Upper lobe of left lung (tissue), 6 donors: ENCODE results near the gene SND1. TPM values are rescaled to one million over a fixed set of nuclear protein-coding genes. Genes with fewer than 3 reads are reported as not detected.

Experiments
- ATAC-seq, 2 donors: fragments of 200-7000 bp; cut with Tn5 transposase; one replicate each; pipeline ENCODE4 v1.9.1; 2022; ENCODE audit warnings: mild to moderate bottlenecking in 2 of 2, moderate library complexity in 2 of 2; ENCODE audit not compliant: low FRiP score in 2 of 2
- DNase-seq, 2 donors: peaks; one replicate each; pipeline ENCODE4 v3.0.0-alpha.2; 2019 to 2020
- H3K27ac ChIP-seq, 4 donors: fragments of 200-600 bp; sonication (generic); one replicate each; pipeline ENCODE4 v1.5.1; 2016 to 2019
- H3K27me3 ChIP-seq, 4 donors: fragments of 200-600 bp; sonication (generic); one replicate each; pipeline ENCODE4 v1.5.1; 2017 to 2019
- H3K36me3 ChIP-seq, 4 donors: fragments of 200-600 bp; sonication (generic); one replicate each; pipeline ENCODE4 v1.5.1; 2016 to 2019
- H3K4me1 ChIP-seq, 4 donors: fragments of 200-600 bp; sonication (generic); one replicate each; pipeline ENCODE4 v1.5.1; 2018 to 2019
- H3K4me3 ChIP-seq, 4 donors: fragments of 200-600 bp; sonication (generic); one replicate each; pipeline ENCODE4 v1.5.1; 2017 to 2019; ENCODE audit warnings: mild to moderate bottlenecking in 2 of 4, moderate library complexity in 1 of 4
- H3K9me3 ChIP-seq, 4 donors: fragments of 200-600 bp; sonication (generic); one replicate each; pipeline ENCODE4 v1.5.1; 2018 to 2019
- EP300 ChIP-seq, 4 donors: sonication (generic); formaldehyde crosslinking; IDR thresholded peaks; one replicate each; pipeline ENCODE4 v1.5.1; 2017; ENCODE audit warnings: antibody characterized with exemption in 4 of 4, control low read depth in 2 of 4
- POLR2A ChIP-seq, 4 donors: fragments of 450-650 bp; IDR thresholded peaks; one replicate each; pipeline ENCODE4 v1.5.1; 2016 to 2017; ENCODE audit warnings: antibody characterized with exemption in 4 of 4, mild to moderate bottlenecking in 2 of 4
- POLR2AphosphoS5 ChIP-seq, 2 donors: sonication (generic); formaldehyde crosslinking; IDR thresholded peaks; one replicate each; pipeline ENCODE4 v1.5.1; 2017; ENCODE audit warnings: antibody characterized with exemption in 2 of 2
- WGBS, 2 donors: methylation state at CpG; one replicate each; pipeline ENCODE4 v1.1.5; 2017 to 2018; 5-methylcytosine and 5-hydroxymethylcytosine counted together
- total RNA-seq, 6 donors: library from RNA; depleted of rRNA in 4 of 6; stranded (reverse); fragments of >200 nt in 4 of 6; gene quantifications; one replicate each; pipeline versions ENCODE4 v1.1.0 to v1.2.1, GENCODE V29; 2016 to 2021
- TF ChIP-seq, protein P1 (sequence below), 6 experiments: fragments of 450-650 bp in 4 of 6; fragments of 200-600 bp in 2 of 6; sonication (generic) in 2 of 6; IDR thresholded peaks; one replicate each; pipeline ENCODE4 v1.5.1; 2016 to 2019; ENCODE audit warnings: antibody characterized with exemption in 6 of 6
- donor health status: DM: no; HTN: no; CAD: no; lungs with moderate emphysema.
- donor health status: DM: no; HTN: yes; CAD: no; lungs with severe emphysema.

Gene SND1
- total RNA-seq, 6 donors from 2014 or later: 107 to 167 (median 121) TPM

GRCh38 chr7:127887631-127888030, 235.6 kb downstream of the SND1 start:
- Histone ChIP-seq H3K9me3 (no peaks in the 10 kb centered on the region), H3K27me3 (no peaks in the 10 kb centered on the region), H3K36me3 (peaks cover 0 to 15% (median 0%) of the 10 kb centered on the region in 4 donors), H3K4me3 (no peak overlapping the region), H3K4me1 (peaks cover 0 to 33% (median 26%) of the 10 kb centered on the region in 4 donors), H3K27ac (no peak overlapping the region)
- ATAC-seq (no peak), DNase-seq (no peak)
- 83 to 85% methylated on average over 3 of the region's 3 CpGs for WGBS, 2 donors
- TF ChIP-seq EP300 (IDR thresholded peaks at IDR 0.05) (no peak), POLR2AphosphoS5 (IDR thresholded peaks at IDR 0.05) (no peak), POLR2A (IDR thresholded peaks at IDR 0.05) (no peak)
- TF ChIP-seq, protein P1, sequence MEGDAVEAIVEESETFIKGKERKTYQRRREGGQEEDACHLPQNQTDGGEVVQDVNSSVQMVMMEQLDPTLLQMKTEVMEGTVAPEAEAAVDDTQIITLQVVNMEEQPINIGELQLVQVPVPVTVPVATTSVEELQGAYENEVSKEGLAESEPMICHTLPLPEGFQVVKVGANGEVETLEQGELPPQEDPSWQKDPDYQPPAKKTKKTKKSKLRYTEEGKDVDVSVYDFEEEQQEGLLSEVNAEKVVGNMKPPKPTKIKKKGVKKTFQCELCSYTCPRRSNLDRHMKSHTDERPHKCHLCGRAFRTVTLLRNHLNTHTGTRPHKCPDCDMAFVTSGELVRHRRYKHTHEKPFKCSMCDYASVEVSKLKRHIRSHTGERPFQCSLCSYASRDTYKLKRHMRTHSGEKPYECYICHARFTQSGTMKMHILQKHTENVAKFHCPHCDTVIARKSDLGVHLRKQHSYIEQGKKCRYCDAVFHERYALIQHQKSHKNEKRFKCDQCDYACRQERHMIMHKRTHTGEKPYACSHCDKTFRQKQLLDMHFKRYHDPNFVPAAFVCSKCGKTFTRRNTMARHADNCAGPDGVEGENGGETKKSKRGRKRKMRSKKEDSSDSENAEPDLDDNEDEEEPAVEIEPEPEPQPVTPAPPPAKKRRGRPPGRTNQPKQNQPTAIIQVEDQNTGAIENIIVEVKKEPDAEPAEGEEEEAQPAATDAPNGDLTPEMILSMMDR (IDR thresholded peaks at IDR 0.05): no peak

- Histone ChIP-seq H3K27me3 (no peaks in the 10 kb centered on the region), H3K4me3 (no peak overlapping the region), H3K9me3 (no peaks in the 10 kb centered on the region), H3K4me1 (peaks cover 0 to 31% (median 25%) of the 10 kb centered on the region in 4 donors), H3K27ac (no peak overlapping the region), H3K36me3 (peaks cover 0 to 15% (median 0%) of the 10 kb centered on the region in 4 donors)
- ATAC-seq (no peak), DNase-seq (no peak)
- 62 to 67% methylated on average over 1 of the region's 1 CpG for WGBS, 2 donors
- TF ChIP-seq POLR2A (IDR thresholded peaks at IDR 0.05) (no peak), POLR2AphosphoS5 (IDR thresholded peaks at IDR 0.05) (no peak), EP300 (IDR thresholded peaks at IDR 0.05) (no peak)
- TF ChIP-seq, protein P1 (IDR thresholded peaks at IDR 0.05): no peak
Measured at GRCh38 chr7:127888411-127888810, 236.4 kb downstream of the SND1 start.

- Histone ChIP-seq H3K27me3 (no peaks in the 10 kb centered on the region), H3K36me3 (peaks cover 0 to 15% (median 0%) of the 10 kb centered on the region in 4 donors), H3K9me3 (no peaks in the 10 kb centered on the region), H3K4me3 (no peak overlapping the region), H3K4me1 (peaks cover 0 to 27% (median 23%) of the 10 kb centered on the region in 4 donors), H3K27ac (no peak overlapping the region)
- 92 to 96% methylated on average over 5 of the region's 5 CpGs for WGBS, 2 donors
- no peak for ATAC-seq
- DNase-seq: no peak
- no peak for TF ChIP-seq EP300 (IDR thresholded peaks at IDR 0.05)
- TF ChIP-seq POLR2AphosphoS5 (IDR thresholded peaks at IDR 0.05): no peak
- TF ChIP-seq, protein P1 (IDR thresholded peaks at IDR 0.05): no peak
- no peak for TF ChIP-seq POLR2A (IDR thresholded peaks at IDR 0.05)
Measured at GRCh38 chr7:127888825-127889224, 236.8 kb downstream of the SND1 start.

DNA sequence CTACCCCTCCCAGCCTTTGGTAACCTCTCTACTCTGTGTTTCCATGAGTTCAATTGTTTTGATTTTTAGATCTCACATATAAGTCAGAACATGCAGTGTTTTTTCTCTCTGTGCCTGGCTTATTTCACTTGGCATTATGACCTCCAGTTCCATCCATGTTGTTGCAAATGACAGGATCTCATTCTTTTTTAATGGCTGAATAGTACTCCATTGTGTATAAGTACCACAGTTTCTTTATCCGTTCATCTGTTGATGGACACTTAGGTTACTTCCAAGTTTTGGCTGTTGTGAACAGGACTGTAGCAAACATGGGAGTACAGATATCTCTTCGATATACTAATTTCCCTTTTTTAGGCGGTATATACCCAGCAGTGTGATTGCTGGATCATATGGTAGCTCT, 237.7 kb downstream of the SND1 start:
- H3K36me3 ChIP-seq: peaks cover 0 to 15% (median 0%) of the 10 kb centered on the region in 4 donors
- no peak overlapping the region for H3K4me3 ChIP-seq
- WGBS, 2 donors: 92 to 97% methylated on average over 3 of the region's 3 CpGs
- no peak overlapping the region for H3K27ac ChIP-seq
- H3K9me3 ChIP-seq: no peaks in the 10 kb centered on the region
- no peaks in the 10 kb centered on the region for H3K27me3 ChIP-seq
- peaks cover 0 to 20% (median 17%) of the 10 kb centered on the region in 4 donors for H3K4me1 ChIP-seq
- ATAC-seq (no peak), DNase-seq (no peak)
- TF ChIP-seq, protein P1 (IDR thresholded peaks at IDR 0.05): no peak
- TF ChIP-seq POLR2A (IDR thresholded peaks at IDR 0.05): no peak
- TF ChIP-seq EP300 (IDR thresholded peaks at IDR 0.05): no peak
- TF ChIP-seq POLR2AphosphoS5 (IDR thresholded peaks at IDR 0.05): no peak

DNA sequence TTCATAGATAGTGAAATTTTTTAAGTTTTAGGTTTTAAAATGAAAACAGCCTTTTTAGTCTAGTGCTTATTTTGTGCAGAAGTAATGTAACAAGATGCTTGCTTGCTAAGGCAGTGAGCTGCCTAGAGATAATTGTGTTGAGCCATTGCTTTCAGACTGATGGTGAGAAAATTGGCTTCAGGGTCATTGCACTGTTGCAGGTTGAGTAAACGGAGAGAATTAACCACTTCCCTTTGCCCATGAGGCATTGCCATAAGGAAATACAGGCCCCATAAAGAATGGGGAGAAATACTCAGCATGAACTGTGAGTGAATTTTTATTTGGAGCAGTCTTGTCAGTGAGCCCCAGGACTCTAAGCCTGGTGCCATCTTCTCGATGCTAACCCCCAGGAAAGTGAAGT, 238.7 kb downstream of the SND1 start:
- H3K9me3 ChIP-seq: no peaks in the 10 kb centered on the region
- DNase-seq: no peak
- H3K36me3 ChIP-seq: peaks cover 0 to 15% (median 0%) of the 10 kb centered on the region in 4 donors
- H3K27ac ChIP-seq: no peak overlapping the region
- H3K4me3 ChIP-seq: no peak overlapping the region
- H3K27me3 ChIP-seq: no peaks in the 10 kb centered on the region
- 79 to 87% methylated on average over 2 of the region's 2 CpGs for WGBS, 2 donors
- peaks cover 0 to 15% (median 12%) of the 10 kb centered on the region in 4 donors for H3K4me1 ChIP-seq
- TF ChIP-seq POLR2A (IDR thresholded peaks at IDR 0.05) (no peak), EP300 (IDR thresholded peaks at IDR 0.05) (no peak), POLR2AphosphoS5 (IDR thresholded peaks at IDR 0.05) (no peak)
- TF ChIP-seq, protein P1 (IDR thresholded peaks at IDR 0.05): no peak
- no peak for ATAC-seq
